Hepatic stellate cell (primary cell): Measurements from ENCODE around the gene IL13RA2.

Experiments
- DNase-seq: peaks from one replicate; pipeline ENCODE4 v3.0.0; 2011; ENCODE audit warnings: low spot score

Gene IL13RA2

GRCh38 chrX:114997779-114998178, 19.6 kb downstream of the IL13RA2 start:
- no peak for DNase-seq

- no peak for DNase-seq
These were observed 31.3 kb downstream of the IL13RA2 start for GRCh38 chrX:114985967-114986592.

- no peak for DNase-seq
These were observed 41.1 kb downstream of the IL13RA2 start for GRCh38 chrX:114976292-114976691.

DNA sequence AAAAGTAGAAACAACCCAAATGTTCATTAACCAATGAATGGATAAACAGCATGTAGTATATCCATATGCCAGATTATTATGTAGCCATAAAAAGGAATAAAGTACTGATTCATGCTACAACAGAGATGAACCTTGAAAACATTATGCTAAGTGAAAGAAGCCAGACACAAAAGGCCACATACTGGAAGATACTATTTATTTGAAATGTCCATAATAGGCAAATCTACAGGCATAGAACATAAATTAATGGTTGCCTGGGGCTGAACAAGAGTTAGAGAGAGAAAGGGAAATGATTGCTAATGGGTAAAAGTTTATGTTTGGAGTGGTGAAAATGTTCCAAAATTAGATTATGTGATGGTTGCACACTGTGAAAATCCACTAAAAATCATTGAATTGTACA, 44.4 kb downstream of the IL13RA2 start:
- no peak for DNase-seq

- DNase-seq = no peak
These were observed 46.6 kb downstream of the IL13RA2 start for GRCh38 chrX:114970806-114971205.

DNA sequence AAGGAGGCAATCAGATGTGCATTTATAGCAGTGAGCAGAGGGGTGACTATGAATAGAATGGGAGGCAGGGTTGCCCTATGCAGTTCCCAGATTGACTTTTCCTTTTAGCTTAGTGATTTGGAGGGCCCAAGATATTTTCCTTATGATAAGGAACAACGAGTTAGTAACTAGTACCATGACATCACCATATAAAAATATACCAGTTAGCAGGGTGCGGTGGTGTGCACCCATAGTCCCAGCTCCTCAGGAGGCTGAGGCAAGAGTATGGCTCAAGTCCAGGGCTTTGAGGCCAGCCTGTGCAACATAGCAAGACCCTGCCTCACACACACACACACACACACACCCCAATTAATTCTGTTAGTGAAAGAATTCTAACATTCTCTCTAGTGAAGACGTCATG, 53.0 kb downstream of the IL13RA2 start:
- no peak for DNase-seq

DNA sequence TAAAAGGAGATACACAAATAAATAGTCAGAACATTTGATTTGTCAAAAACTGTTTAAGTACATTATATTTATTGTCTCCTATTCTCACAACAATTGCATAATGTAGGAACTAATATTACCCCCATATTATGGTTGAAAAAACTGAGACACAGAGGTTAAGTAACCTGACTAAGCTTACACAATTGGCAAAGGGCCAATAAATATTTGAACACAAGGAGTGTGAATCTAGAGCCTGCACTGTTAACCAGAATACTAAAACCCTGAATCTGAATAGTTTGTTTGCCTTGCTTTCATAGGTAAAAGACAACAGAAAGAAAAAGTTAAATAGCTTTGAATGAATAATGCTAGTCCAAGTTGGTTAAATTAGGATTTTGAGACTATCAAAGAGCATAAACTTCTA, 55.2 kb downstream of the IL13RA2 start:
- DNase-seq = no peak

GRCh38 chrX:114959729-114960128, 57.7 kb downstream of the IL13RA2 start:
- peak; percentile 6 for DNase-seq
